Activated T-cell treated with anti-CD3 and anti-CD28 coated beads, Interleukin-2, amount 50 U/mL, for 48 hours (primary cell): ENCODE results near the gene ADGRD2.

Experiments
- DNase-seq, 2 experiments: peaks; one replicate each; pipeline ENCODE4 v3.0.0-alpha.2; 2020

Gene ADGRD2

DNA sequence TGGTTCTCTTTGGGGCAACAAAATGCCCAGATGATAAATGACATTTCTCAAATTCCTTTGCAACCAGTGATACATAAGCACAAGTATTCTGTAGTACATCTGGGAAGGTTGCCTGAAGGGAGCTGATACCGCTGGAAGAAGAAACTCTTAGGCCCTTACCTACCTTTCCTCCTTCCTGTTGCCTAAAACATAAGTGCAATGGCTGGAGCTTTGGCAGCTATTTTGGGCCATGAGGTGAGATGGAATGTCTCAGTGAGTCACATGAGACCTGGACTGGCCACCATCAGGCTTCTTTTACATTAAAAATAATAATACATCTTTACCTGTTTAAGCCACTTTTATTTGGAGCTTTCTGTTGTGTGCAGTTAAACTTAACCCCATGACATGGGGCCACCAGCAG is 11.2 kb upstream of the ADGRD2 start:
- DNase-seq: no peak

DNA sequence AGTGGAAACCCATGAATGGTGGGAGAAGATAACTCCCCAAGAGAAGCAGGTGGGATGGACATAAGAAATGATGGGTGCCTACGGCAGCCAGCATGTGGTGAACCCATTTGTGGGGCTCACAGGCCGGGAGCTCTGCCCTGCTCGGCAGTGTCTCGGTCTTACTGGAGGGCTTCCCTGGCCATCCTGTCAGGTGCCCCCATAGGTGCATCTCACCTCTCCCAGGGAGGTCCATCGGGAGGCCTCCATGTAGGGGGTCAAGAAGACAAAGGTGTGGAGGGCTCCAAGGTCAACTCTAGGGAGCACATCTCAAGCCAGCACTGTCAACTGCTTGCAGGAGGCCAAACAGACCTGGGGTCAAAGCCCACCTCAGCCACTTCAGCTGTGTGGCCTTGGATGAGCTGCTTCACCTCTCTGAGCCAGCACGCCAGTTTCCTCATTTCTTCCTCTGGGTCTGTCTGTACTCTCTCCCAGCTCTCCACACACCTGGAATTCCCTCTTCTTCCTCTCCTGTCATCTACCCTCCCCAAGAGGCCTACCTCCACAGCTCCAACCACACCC is 10.5 kb upstream of the ADGRD2 start:
- no peak for DNase-seq

DNA sequence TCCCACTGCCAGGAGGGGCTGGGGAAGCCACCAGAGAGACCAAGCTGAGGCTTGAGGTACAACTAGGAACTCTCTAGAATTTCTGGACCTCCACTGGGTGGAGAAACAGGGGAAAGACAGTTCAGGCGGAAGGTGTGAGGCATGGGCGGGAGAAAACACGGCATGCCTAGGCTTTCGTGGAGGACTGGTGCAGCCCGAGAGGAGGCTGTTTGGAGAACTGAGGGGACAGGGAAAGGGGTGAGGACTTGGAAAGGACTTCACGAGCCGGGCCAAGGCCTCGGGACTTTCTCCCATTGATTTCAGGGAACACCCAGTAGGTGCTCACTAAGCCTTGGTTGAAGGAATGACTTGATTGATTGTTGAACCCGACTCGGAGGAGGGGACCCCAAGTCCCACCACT is 9.5 kb upstream of the ADGRD2 start:
- no peak for DNase-seq

DNA sequence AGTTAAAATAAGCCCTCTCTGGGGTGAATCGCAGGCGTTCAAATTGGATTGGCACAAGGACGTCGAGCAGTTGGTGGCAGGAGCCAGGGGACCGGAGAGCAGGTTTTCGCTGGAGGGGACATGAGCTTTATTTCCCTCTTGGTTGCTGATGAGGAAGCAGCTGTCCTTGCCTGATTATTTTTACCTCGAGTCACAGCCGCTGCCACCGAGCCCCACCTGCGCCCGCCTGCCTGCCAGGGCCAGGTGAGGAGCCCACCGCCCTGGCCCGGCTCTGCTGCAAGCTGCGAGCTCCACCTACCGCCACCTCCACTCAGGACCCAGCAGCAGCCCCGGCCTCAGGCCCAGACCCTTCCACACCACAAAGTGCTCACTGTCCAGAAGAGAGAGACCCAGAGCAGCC is 9.0 kb upstream of the ADGRD2 start:
- no peak for DNase-seq

DNA sequence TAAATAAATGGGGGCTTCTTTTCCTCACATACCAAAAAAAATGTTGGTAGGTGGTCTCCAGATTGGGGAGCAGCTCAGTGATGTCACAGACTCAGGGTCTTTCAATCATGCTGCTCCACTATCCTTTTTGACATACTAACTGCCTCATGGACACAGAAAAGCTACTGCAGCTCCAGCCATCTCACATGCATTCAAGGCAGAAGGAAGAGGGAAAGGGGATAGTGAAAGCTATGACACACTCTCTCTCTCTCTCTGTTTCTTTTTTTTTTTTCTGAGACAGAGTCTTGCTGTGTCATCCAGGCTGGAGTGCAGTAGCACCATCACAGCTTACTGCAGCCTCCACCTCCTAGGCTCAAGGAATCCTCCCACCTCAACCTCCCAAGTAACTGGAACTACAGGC is 7.9 kb upstream of the ADGRD2 start:
- no peak for DNase-seq

DNA sequence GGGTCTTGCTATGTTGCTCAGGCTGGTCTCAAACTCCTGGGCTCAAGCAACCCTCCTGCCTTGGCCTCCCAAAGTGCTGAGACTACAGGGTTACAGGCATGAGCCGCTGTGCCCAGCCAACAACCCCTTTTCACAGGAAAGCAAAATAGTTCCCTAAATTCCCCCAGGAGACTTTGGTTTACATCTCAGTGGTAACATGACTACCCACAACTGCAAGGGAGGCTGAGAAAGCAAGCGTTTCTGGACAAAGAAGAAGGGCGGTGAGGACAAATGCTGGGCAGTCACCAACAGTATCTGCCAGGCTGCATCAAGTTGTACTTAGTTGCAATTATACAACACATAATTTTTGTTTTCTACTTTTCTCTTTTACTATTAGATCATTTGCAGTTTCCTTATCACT is 7.4 kb upstream of the ADGRD2 start:
- no peak for DNase-seq

DNA sequence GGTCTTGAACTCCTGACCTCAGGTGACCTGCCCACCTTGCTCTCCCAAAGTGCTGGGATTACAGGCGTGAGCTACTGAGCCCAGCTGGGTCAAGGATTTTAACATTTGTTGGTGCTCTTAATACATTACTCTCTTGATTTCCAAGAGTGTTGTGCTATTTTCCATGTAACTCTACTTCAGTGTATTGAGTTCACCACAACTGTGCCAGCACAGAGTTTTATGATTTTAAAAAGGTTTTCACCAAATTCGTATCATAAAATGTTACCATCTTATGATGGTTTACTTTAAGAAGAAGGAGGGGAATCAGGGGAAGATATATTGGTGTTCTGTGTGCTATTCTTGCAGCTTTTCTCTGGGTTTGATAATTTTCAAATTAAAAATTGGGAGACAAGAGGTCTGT is 6.6 kb upstream of the ADGRD2 start:
- DNase-seq: no peak

DNA sequence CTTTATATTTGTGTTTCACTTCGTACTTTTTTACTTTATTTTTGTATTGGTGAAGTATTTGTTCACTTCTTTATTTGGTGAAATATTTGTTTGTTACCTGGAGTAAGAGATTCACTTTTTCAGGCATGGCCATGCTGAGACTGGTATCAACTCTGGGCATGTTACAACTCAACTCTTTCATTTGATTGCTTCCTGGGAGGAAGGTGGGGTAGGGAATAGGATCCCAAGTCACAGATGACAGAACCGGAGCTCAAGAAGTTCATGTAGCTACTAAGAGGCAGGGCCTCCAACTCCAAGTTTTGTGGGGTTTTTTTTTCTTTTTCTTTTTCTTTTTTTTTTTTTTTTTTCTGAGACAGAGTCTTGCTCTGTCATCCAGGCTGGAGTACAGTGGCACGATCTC is 6.1 kb upstream of the ADGRD2 start:
- no peak for DNase-seq

DNA sequence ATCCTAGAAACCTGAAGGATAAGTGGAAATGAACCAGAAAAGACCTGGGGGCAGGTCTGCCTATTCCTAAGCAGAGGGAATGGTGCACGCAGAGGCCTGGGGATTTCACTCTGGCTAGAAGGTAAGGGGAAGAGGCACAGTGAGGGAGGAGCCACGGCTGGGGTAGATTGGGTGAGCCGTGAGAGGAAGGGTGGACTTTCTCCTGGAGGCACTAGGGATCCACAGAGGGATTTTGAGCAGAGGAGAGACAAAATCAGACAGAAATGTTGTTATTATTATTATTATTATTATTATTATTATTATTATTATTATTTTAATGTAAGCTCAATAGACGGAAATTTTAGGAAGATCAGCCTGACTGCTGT is 3.0 kb upstream of the ADGRD2 start:
- DNase-seq: no peak

DNA sequence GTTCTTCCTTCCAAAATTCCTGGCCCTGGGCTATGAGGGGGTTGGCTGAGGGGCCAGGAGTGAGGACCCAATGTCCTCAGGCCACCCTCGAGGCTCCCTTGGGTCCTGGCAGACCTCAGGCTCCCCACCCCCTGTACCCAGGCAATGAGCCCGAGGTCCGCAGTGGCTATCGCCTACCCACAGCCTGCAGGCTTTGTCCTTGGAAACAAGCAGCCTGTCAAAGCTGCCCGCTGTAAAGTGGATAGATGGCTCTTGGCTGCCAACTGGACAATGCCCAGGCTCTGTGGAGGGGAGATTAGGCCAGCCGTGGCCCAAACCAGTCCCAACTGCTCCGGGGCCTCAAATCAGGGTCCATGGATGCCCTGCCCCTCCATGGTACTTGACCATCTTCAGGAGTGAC is 2.2 kb upstream of the ADGRD2 start:
- DNase-seq: no peak

DNA sequence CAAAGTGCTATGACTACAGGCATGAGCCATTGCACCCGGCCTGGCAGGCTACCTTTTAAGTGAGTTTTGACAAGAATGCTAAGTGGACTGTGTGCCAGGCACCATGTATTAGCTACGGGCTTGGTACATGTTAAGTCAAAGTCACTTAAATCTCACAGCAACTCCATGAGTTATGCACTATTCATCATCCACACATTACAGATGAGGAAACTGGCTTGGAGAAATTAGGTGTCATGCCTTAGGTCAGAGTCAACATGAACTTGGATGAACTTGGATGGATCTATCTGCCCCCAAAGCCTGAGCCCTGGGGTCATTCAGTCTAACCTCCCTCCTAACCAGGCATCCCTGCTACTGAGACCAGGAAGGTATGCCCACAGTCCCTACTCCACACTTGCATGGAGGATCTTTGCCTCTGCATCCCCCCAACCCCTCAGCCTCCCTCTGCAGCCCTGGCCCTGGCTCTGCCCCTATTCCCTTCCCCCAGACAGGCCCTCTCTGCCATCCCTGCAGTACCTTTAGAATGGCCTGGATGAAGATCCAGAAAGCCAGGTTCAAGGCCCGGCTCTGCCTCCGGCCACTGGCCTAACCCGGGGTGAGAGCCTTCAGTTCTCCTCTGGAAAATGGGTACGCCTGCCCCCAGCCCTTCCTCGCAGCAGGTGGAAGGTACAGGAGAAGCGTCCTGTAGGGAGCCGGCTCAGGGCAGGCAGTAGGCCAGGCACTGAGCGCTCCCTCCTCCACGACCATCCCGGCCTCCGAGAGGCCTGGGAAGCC is 685 bp upstream of the ADGRD2 start:
- no peak for DNase-seq

DNA sequence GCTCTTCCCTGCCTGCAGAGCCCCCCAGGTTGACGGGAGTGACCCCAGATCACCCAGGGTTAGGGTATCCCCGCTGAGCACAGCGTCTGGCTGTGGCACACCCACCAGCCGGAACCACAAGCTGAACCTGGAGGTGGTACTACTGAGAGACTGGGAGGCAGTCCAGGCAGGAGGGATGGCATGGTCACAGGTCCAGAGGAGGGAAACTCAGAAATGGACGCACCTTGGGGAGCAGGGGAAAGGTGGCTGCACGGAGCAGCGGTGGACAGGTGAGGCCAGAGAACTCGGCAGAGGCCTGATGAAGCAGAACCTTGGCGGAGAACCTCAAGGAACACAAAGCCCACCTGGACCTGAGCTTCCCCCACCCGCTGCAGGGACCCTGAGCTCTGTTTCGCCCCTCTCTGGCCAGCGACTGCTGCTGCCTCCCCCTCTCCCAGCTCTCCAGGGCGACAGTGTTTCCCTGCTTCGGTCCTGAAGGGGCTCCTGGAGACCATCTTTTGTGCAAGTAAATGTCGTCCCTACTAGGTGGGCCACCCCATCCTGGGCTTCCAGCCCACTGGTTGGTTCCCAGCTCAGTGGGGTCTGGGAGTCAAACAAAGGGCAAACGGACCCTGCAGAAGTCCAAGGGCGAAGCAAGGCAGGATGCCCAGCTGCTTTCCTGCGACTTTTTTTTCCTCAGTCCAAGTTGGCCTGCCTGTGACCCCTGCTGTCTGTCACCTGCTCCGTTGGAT is 845 bp downstream of the ADGRD2 start:
- no peak for DNase-seq

DNA sequence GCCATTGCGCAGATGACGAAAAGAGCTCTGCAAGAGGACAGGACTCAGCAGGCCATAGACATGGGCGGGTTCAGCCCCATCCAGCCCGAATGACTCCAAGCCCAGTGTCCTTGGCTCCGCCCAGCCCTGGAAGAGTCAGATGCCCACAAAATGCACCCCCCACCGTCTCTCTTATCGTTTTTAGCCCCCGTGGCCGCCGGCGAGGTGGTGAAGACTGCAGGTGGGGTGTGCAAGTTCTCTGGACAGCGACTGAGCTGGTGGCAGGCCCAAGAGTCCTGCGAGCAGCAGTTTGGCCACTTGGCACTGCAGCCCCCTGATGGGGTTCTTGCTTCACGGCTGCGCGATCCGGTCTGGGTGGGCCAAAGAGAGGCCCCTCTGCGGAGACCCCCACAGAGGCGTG is 2.1 kb downstream of the ADGRD2 start:
- DNase-seq: no peak

DNA sequence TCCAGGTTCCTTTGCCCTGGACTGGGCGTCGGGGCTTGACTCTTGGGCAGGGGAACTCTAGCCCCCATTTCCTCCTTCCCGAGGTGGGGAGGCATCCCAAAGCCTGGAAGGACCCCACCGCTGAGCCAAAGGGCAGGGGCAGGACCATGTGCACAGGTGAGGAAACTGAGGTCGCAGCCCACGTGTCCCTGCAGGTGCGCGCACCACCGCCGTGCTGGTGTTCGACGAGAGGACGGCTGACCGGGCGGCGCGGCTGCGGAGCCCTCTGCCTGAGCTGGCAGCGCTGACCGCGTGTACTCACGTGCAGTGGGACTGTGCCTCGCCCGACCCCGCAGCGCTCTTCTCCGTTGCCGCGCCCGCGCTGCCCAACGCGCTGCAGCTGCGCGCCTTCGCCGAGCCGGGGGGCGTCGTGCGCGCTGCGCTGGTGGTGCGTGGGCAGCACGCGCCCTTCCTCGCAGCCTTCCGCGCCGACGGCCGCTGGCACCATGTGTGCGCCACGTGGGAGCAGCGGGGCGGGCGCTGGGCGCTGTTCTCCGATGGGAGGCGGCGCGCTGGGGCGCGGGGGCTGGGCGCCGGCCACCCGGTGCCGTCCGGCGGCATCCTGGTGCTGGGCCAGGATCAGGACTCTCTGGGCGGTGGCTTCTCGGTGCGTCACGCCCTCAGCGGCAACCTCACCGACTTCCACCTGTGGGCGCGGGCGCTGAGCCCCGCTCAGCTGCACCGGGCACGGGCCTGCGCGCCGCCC is 2.8 kb downstream of the ADGRD2 start:
- DNase-seq: no peak

DNA sequence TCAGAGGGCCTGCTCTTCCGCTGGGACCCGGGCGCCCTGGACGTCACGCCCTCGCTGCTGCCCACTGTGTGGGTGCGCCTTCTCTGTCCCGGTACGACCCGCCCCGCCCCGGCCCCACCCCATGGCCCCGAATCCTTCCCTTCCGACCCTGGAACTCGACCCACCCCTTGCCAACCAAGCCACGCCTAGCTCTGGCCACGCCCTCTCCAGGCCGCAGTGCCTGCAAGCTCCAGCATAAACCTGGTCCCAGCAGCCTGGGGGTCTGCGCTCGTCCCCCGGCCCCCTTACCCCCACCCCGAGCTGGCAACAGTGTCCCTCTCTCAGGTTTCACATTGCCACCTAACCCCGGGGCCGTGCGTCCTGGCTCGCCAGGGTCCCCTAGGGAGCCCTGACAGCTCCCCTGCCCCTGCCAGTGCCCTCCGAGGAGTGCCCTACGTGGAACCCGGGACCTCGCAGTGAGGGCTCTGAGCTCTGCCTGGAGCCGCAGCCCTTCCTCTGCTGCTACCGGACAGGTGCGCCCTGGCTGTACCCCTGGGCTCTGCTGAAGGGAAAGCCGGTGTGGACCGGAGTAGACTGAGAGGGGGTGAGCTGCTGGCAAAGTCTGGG is 3.4 kb downstream of the ADGRD2 start:
- DNase-seq: peak in 1 of 2 experiments; percentile 32

DNA sequence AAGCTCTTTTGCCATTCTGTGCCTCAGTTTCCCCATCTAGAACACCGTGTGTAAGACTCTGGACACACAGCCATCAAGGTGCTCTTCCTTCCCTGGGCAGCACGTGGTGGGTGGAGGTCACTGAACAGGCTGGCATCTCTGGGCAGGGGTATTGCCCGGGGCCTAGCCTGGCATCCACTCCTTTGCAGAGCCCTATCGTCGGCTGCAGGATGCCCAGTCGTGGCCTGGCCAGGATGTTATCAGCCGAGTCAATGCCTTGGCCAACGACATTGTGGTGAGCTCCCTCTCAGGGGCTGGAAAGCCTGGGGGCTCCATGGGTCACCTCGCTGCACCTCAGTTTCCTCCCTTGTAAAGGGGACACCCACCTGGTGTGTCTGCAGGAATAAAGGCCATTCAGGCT is 4.0 kb downstream of the ADGRD2 start:
- DNase-seq: no peak

DNA sequence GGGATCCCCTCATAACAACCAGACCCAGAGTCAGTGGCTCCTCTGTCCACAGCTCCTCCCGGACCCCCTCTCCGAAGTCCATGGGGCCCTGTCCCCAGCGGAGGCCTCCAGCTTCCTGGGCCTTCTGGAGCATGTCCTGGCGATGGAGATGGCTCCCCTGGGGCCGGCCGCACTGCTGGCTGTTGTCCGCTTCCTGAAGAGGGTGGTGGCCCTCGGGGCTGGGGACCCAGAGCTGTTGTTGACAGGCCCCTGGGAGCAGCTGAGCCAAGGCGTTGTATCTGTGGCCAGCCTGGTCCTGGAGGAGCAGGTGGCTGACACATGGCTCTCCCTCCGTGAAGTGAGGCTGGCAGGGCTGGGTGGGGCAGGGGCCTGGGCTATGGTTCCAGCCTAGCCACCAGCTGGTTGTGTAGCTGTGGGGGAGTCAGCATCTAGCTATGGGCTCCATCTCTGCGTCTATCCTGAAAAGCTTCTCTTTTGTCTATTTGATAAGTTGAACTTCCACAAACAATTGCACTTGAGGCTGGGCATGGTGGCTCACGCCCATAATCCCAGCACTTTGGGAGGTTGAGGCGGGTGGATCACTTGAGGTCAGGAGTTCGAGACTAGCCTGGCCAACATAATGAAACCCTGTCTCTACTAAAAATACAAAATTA is 4.7 kb downstream of the ADGRD2 start:
- no peak for DNase-seq

DNA sequence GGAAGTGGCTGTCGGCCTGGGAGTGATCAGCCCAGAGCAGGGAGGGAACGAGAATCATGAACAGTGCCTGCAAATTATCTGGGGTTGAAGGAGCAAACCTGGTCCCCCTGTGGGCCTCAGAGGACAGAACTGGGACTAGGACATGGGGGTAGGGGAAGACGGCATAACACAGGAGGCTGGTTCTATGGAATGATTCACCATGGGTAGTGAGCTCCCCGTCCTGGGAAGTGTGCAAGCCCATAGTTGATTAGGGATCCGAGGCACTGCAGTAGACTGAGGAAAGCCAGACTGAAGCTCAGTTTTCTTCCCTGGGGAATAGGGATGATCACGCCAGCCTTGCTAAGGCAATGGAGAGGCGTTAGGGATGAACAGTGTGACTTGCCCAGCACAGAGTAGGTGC is 5.6 kb downstream of the ADGRD2 start:
- no peak for DNase-seq

DNA sequence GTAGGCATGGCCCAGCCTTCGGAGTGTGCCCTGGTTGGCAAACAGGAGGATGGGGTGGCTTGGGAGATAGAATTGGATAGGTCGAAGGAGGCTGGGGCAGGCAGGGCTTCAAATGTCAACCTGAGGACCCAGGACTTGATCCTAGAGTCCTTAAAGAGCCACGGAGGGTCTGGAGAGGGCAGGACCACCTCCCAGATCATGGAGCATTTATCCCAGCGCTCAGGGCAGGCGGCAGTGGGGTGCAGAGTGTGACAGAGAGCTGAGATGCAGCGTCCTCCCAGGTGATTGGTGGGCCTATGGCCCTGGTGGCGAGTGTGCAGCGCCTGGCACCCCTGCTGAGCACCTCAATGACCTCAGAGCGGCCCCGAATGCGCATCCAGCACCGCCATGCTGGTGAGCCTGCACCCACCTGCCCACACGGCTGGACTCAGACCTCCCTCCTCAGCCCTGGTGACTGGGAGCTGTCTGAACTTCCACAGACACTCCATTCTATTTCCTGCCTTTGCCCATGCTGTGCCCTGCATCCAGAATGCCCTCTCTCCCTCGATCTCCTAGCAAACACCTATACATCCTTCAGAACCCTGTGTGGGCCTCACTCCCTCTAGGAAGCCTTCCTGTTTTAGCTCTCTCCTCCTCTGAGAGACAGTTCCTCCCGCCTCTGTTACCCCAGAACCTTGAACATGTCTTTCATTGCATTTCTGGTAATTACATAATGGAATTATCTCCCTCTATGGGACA is 6.3 kb downstream of the ADGRD2 start:
- no peak for DNase-seq

DNA sequence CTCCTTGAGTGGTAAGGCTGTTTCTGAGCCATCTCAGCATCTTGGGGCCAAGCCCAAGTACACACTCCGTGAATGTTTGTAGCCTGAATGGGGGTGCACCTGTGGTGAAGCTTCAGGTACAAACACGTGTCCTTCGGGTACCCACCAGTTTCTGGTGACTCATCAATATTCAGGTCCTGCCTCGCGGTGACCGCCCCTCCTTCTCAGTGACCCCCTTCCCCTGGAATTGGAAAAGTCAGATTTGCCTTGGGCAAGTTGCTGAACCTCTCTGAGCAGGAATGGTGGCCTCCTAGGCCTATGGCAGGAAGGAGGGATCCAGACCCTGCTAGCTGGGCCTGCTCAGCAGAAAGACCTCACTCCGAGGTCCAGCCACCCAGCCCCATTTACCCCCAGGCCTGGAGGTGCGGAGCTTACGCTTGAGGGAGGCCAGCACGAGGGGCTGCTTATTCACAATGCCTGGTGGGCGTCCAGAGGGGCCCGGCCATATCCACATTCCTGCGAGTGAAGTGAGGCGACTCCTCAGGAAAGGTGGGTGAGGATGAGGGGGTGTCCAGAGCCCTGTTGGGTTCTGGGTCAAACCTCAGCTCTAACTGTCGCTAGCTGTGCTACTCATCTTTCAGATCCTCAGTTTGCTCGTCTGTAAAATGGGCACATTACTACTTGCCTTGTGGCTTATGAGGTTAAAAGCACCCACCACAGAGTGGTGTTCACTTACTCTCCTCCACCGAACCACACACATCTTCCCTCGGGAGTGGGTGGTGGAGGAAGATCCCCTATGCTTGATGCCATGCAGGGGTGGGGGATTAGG is 7.0 kb downstream of the ADGRD2 start:
- no peak for DNase-seq

DNA sequence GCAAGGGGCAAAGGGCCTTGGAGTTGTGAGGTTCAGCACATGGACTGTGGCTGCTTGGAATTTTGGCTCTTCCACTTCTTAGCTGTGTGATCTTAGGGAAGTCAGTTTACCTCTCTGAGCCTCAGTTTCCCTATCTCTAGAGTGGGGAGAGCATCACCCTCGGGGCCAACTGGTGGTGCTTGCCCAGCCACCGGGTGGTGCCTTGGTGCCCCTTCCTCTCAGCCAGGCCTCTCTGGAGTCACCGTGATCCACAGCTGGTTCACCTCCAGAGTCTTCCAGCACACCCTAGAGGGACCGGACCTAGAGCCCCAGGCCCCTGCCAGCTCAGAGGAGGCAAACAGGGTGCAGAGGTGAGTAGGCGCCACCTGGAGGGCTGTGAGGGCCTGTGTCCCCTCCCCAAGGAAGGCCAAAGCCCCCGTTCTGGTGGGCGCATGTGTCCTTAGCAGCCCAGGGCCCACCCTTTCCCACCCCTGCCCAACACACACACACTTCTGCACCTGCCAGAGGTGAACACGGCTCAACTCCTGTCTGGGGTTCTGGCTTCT is 7.7 kb downstream of the ADGRD2 start:
- no peak for DNase-seq
